Stimulated activated CD8-positive, alpha-beta memory T cell treated with anti-CD3 and anti-CD28 coated beads, Interleukin-15, amount 100 ng/mL, for 4 hours (primary cell): ENCODE data around the gene BEND7.
"Not testable (repeated sequence)": the region's sequence is repeated elsewhere in the genome, so short reads cannot be mapped to it uniquely, and the experiment has no call there.

Experiments
- DNase-seq, 2 donors: peaks; one replicate each; pipeline ENCODE4 v3.0.0-alpha.2; 2020; ENCODE audit warnings: low read depth in 2 of 2

The BEND7 gene

DNA sequence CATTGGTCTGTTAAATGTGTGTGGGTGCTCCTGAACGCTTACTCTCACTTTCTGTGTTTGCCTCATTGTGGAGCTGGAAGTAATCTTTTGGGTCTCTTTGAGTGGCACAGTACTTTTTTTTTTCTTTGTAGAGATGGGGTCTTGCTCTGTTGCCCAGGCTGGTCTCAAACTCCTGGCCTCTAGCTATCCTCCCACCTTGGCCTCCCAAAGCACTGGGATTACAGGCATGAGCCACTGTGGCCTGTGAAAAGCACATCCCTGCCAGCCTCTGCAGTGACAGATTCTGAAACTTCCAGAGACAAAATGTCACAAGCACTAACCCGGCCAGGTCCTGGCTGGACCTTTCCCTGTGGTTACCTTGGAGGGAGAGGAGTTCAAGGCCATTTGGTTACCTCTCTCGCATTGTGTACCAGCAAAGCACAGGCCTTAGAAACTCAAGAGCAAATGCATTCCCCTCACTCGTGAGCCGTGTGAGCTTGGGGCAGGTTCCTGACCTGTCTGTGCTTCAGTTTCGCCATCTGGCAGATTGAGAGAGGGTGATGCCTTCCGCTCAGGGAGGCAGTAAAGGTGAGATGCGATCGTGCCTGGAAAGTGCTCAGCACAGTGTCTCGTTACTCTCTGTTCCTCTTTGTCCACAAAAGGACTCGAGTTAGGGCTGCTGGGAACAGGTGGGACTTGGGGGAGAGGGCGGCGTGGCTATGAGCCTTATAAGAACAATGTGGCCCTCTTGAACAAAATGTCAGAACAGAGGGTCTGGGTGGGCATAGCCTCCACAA, 108.1 kb downstream of the BEND7 start:
- no peak for DNase-seq

GRCh38 chr10:13417459-13418126, 111.2 kb downstream of the BEND7 start:
- DNase-seq, result no peak

DNA sequence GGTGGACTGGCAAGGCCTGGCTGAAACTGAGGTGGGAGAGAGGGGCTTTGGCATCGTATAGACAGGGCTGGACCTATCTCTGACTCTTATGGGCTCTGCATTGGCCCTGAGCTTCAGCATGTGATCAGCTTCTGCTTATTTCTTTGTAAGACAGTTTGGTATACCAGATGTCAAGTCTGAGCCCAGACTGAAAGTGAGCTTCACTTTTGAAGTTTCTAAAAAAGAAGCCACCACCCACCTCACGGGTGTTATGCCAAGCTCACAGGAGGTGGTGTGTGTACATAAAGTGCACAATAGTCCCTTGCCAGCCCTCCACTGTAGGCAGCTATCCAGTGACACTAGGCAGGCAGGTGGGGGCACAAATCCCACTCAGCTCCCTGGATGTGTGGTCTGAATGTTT, 112.1 kb downstream of the BEND7 start:
- DNase-seq, result no peak

DNA sequence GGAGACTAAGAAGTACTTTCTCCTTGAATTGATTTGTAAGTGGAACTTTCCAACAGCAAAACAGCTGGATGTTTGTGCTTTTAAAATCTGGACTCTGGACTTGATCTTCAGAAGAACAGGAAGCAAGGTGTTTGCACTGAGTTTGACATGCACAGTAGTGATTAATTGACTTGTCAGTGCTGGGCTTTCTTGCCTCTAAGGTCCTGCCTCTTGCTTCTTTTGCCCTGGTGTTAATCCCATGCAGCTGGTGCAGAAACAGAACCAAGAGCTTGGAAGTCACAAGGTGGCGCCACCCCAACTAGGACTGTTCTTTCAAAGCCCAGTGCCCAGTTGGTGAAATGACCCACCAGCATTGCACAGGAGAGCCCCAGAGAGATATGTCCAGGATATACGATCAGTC, 114.0 kb downstream of the BEND7 start:
- no peak for DNase-seq

GRCh38 chr10:13414137-13414536, 114.7 kb downstream of the BEND7 start:
- no peak for DNase-seq

DNA sequence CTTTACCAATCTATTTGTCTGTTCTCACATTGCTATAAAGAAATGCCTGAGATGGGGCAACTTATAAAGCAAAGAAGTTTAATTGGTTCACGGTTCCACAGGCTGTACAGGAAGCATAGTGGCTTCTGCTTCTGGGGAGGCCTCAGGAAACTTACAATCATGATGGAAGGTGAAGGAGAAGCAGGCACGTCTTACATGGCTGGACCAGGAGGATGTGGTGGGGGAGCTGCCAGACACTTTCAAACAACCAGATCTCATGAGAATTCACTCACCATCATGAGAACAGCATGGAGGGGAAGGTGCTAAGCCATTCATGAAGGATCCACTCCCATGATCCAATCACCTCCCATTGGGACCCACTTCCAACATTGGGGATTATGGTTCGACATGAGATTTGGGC, 115.9 kb downstream of the BEND7 start:
- DNase-seq, result no peak

- no peak for DNase-seq
Measured at GRCh38 chr10:13404791-13405190, 124.0 kb downstream of the BEND7 start.

DNA sequence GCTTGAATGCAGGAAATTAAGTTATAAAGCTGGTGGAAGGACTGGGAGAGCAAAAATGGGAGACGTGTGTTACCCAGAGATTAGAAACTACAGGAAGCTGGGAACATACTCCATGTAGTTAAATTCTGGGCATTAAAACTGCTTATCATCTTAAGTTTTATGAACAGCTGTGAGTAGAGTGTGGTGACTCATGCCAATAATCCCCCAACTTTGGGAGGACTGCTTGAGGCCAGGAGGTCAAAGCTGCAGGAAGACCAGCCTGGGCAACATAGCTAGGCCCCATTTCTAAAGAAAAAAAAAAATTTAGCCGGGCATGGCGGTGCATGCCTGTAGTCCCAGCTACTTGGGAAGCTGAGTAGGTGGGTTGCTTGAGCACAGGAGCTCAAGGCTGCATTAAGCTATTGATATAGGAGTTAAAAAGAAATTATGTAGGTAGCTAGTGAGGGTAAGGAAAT, 124.5 kb downstream of the BEND7 start:
- no peak for DNase-seq

- not testable (repeated sequence) for DNase-seq
Measured at GRCh38 chr10:13403426-13403825, 125.4 kb downstream of the BEND7 start.

- DNase-seq, result no peak
Measured at GRCh38 chr10:13402021-13402420, 126.8 kb downstream of the BEND7 start.

DNA sequence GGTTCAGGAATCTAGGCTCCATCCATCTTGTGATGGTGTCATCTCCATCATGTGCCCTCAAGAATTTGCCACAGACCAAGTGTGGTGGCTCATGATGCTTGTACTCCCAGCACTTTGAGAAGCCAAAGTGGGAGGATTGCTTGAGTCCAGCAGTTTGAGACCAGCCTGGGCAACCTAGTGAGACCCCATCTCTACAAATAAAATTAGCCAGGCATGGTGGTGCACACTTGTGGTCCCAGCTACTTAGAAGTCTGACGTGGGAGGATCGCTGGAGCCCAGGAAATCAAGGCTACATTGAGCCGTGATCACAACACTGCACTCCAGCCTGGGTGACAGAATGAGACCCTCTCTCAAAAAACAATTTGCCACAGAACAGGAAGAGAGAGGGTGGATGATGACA, 127.7 kb downstream of the BEND7 start:
- DNase-seq, result no peak

DNA sequence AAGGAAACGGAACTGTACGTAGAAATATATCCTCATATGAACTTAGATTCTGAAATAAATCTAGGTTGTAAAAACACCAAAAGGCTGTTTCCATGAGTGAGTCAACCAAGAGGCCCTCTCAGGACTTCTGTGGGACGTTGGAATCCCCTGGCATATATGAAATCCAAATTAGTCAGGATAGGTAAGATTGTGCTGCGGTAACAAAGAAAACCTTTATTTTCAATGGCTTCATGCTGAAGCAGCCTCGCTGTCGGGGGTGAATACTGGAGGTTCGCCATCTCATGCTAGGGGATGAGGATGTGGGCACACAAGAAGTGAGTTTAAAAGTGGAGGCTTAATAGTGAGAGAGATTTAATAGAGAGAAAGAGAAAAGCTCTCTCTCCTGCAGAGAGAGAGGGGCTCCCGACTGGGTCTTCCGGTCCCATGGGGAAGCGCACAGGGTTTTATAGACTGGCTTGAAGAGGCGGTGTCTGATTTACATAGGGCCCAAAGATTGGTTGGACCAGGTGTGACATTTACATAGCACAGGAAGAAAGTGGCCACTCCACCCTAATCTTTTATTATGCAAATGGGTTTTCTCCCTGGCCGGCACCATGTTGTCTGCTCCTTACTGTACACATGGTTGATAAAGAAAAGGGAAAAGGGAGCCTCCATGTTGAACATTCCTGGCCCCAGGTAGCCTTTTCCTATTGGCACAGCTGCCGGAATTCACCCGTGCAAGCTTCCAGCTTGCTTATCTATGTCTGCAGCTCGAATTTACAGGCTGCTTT, 128.4 kb downstream of the BEND7 start:
- no peak for DNase-seq

- DNase-seq, result no peak
Measured at GRCh38 chr10:13399752-13400151, 129.1 kb downstream of the BEND7 start.

- DNase-seq, result no peak
Measured at GRCh38 chr10:13399236-13399635, 129.6 kb downstream of the BEND7 start.

DNA sequence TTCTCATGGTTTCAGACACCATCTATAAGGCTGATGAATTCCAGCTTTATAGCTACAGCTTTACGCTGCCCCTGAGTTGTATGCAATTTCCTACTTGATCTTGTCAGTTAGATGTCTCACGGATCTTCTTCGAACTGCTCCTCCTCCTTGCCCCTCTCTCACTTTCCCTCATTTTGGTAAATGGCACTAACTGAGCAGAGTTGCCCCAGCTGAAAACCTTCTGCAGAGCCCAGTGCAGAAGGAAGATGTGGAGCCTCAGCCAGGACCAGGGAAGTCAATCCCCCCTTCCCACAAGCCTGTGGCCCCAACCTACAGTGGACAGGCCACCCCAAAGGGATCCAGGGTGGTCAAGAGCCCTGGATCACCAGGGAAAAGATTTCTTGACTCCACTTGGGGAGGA, 131.8 kb downstream of the BEND7 start:
- DNase-seq, result no peak

DNA sequence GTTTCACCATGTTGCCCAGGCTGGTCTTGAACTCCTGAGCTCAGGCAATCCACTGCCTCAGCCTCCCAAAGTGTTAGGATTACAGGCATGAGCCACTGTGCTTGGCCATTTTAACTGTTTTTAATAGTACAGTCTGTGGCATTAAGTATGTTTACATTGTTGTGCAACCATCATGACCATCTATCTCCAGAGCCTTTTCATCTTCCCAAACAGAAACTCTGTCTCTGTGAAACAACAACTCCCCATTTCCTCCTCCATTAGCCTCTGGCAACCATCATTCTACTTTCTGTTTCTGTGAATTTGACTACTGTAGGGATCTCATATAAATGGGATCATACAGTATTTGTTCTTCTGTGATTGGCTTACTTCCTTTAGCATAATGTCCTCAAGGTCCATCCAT, 132.4 kb downstream of the BEND7 start:
- DNase-seq, result no peak

GRCh38 chr10:13395540-13395939, 133.3 kb downstream of the BEND7 start:
- DNase-seq, result no peak

DNA sequence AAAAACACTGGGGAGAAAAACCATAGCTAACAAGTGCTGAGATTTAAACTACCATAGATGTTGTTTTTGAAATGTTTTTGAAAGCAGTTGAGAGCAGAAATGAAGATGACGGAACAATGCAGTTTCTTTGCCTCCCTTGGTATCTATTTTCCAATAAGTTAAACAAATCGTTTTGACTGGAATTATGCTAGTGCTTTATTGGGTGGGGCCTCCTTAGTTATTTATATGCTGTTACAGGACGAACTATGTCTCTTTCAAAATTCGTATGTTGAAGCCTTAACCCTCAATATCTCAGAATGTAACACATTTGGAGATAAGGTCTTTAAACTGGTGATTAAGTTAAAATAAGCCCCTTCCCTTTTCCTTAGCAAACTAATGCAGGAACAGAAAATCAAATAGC, 135.2 kb downstream of the BEND7 start:
- DNase-seq, result no peak

DNA sequence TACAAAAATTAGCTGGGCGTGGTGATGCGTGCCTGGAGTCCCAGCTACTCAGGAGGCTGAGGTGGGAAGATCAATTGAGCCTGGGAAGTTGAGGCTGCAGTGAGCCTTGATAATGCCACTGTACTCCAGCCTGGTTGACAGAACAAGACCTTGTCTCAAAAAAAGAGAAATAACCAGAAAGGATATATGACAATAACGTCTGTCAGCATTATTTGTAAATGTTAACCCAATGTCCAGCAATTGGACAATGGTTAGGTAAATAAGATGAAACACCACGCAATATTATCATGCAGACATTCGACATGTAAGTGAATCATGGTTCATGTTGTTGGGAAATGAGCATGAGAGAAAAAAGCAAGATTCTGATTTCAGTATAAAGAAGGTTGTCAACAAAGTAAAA, 136.1 kb downstream of the BEND7 start:
- no peak for DNase-seq
